GM10266 (cell line): Measurements from ENCODE around the gene ANKRD44.

Experiments used
- DNase-seq: peaks from one replicate; pipeline ENCODE4 v3.0.0; 2012; ENCODE audit errors: extremely low spot score
- CTCF ChIP-seq: IDR thresholded peaks from 2 replicates; pipeline ENCODE4 v1.5.1; 2012; ENCODE audit warnings: mild to moderate bottlenecking, low read depth; ENCODE audit not compliant: control insufficient read depth, insufficient read depth; ENCODE audit errors: missing control alignments

Gene ANKRD44

GRCh38 chr2:197052356-197052755 is 258.2 kb downstream of the ANKRD44 start:
- no peak for TF ChIP-seq CTCF
- DNase-seq: no peak

- no peak for DNase-seq
- TF ChIP-seq CTCF: no peak
Observed at GRCh38 chr2:197045115-197045514, 265.5 kb downstream of the ANKRD44 start.

GRCh38 chr2:197042739-197043196 is 267.8 kb downstream of the ANKRD44 start:
- no peak for DNase-seq
- no peak for TF ChIP-seq CTCF

- TF ChIP-seq CTCF: no peak
- DNase-seq: no peak
Observed at GRCh38 chr2:197037863-197038398, 272.6 kb downstream of the ANKRD44 start.

- TF ChIP-seq CTCF: no peak
- no peak for DNase-seq
Observed at GRCh38 chr2:197035002-197035401, 275.6 kb downstream of the ANKRD44 start.

GRCh38 chr2:197034292-197034691 is 276.3 kb downstream of the ANKRD44 start:
- no peak for DNase-seq
- TF ChIP-seq CTCF: no peak

- no peak for TF ChIP-seq CTCF
- DNase-seq: no peak
Observed at GRCh38 chr2:197033222-197033621, 277.4 kb downstream of the ANKRD44 start.
